HT1080 (cell line): ENCODE data around the gene PCDHA5. TPM values are rescaled to one million over a fixed set of nuclear protein-coding genes. Genes with fewer than 3 reads are reported as not detected.
"Not testable (repeated sequence)": the region's sequence is repeated elsewhere in the genome, so short reads cannot be mapped to it uniquely, and the experiment has no call there.

Experiments used
- DNase-seq: peaks from one replicate; pipeline ENCODE4 v3.0.0-alpha.2; 2015; ENCODE audit warnings: low read depth
- total RNA-seq: library from RNA; depleted of rRNA; stranded (reverse); fragments of >200 nt; shearing (Covaris generic); gene quantifications from 2 replicates; pipeline ENCODE4 v1.2.3, GENCODE V29; 2014

The PCDHA5 gene
- total RNA-seq, 1 experiment from 2014 or later = not detected

- DNase-seq = not testable (repeated sequence)
Observed at GRCh38 chr5:140822969-140823368, 1.6 kb downstream of the PCDHA5 start.

- no peak for DNase-seq
Observed at GRCh38 chr5:140823475-140823874, 2.1 kb downstream of the PCDHA5 start.

- no peak for DNase-seq
Observed at GRCh38 chr5:140827704-140828361, 6.4 kb downstream of the PCDHA5 start, which contains the start of gene PCDHA6. Gene PCDHA6 (plus strand): TSS chr5:140827960. CDS start chr5:140828092, 132 bp downstream.

- no peak for DNase-seq
Observed at GRCh38 chr5:140828362-140828737, 6.9 kb downstream of the PCDHA5 start.

- not testable (repeated sequence) for DNase-seq
Observed at GRCh38 chr5:140829511-140830501, 8.4 kb downstream of the PCDHA5 start.

- DNase-seq = no peak
Observed at GRCh38 chr5:140833993-140834392, 12.6 kb downstream of the PCDHA5 start, which contains the start of gene PCDHA7. Gene PCDHA7 (plus strand): TSS chr5:140834269. CDS start chr5:140834384, 115 bp downstream.

GRCh38 chr5:140834439-140835008 is 13.1 kb downstream of the PCDHA5 start:
- not testable (repeated sequence) for DNase-seq

- DNase-seq = no peak
Observed at GRCh38 chr5:140835622-140836510, 14.5 kb downstream of the PCDHA5 start.

GRCh38 chr5:140840978-140841962 is 19.9 kb downstream of the PCDHA5 start, which contains the start of gene PCDHA8:
Gene PCDHA8 (plus strand): TSS chr5:140841187. CDS start chr5:140841322, 135 bp downstream.
- DNase-seq = no peak

GRCh38 chr5:140842798-140843733 is 21.7 kb downstream of the PCDHA5 start:
- no peak for DNase-seq

GRCh38 chr5:140848139-140849102 is 27.0 kb downstream of the PCDHA5 start, which contains the start of gene PCDHA9:
Gene PCDHA9 (plus strand): TSS chr5:140848382. CDS start chr5:140848496, 114 bp downstream.
- DNase-seq = not testable (repeated sequence)

- not testable (repeated sequence) for DNase-seq
Observed at GRCh38 chr5:140849831-140850634, 28.6 kb downstream of the PCDHA5 start.

- no peak for DNase-seq
Observed at GRCh38 chr5:140855772-140856674, 34.6 kb downstream of the PCDHA5 start, which contains the start of gene PCDHA10. Gene PCDHA10 (plus strand): TSS chr5:140855897. CDS start chr5:140856049, 152 bp downstream.

GRCh38 chr5:140857177-140857986 is 36.0 kb downstream of the PCDHA5 start:
- DNase-seq = no peak
